HepG2 (cell line): ENCODE results near the gene SPATA25. TPM values are rescaled to one million over a fixed set of nuclear protein-coding genes. Genes with fewer than 3 reads are reported as not detected.

ENCODE experiments used
- BRCA1 ChIP-seq: sonication (generic); formaldehyde crosslinking; IDR thresholded peaks from 2 replicates; pipeline ENCODE4 v1.4.0; 2020; ENCODE audit warnings: missing genetic modification reagents
- ELF3 ChIP-seq: IDR thresholded peaks from 2 replicates; pipeline ENCODE4 v1.6.1; 2016; ENCODE audit warnings: missing genetic modification reagents, missing compliant biosample characterization
- FOXC1 ChIP-seq: sonication (generic); formaldehyde crosslinking; IDR thresholded peaks from 2 replicates; pipeline ENCODE4 v1.8.0; 2022; ENCODE audit warnings: mild to moderate bottlenecking, missing genetic modification reagents, borderline replicate concordance
- HOXA9 ChIP-seq: sonication (generic); formaldehyde crosslinking; IDR thresholded peaks from 2 replicates; pipeline ENCODE4 v1.8.1; 2022; ENCODE audit warnings: missing genetic modification reagents, mild to moderate bottlenecking, moderate library complexity, borderline replicate concordance
- KDM2A ChIP-seq: sonication (generic); formaldehyde crosslinking; IDR thresholded peaks from 2 replicates; pipeline ENCODE4 v1.4.0; 2020; ENCODE audit warnings: low read depth, missing genetic modification reagents, borderline replicate concordance
- KDM5B ChIP-seq: sonication (generic); formaldehyde crosslinking; IDR thresholded peaks from 2 replicates; pipeline ENCODE4 v1.4.0; 2020; ENCODE audit warnings: missing genetic modification reagents, mild to moderate bottlenecking, borderline replicate concordance
- MXD3 ChIP-seq: IDR thresholded peaks from 2 replicates; pipeline ENCODE4 v1.6.1; 2016; ENCODE audit warnings: mild to moderate bottlenecking, missing biosample characterization, missing genetic modification reagents
- NFIC ChIP-seq: IDR thresholded peaks from 2 replicates; pipeline ENCODE4 v1.6.1; 2012; ENCODE audit warnings: mild to moderate bottlenecking, low read length, inconsistent platforms
- ONECUT2 ChIP-seq: sonication (generic); formaldehyde crosslinking; IDR thresholded peaks from 2 replicates; pipeline ENCODE4 v1.4.0; 2020; ENCODE audit warnings: missing genetic modification reagents
- POLR2AphosphoS5 ChIP-seq: IDR thresholded peaks from 2 replicates; pipeline ENCODE4 v1.6.1; 2012; ENCODE audit warnings: low read depth, low read length
- RBAK ChIP-seq: sonication (generic); formaldehyde crosslinking; IDR thresholded peaks from 2 replicates; pipeline ENCODE4 v1.5.1; 2020; ENCODE audit warnings: mild to moderate bottlenecking, missing genetic modification reagents
- RBM22 ChIP-seq: fragments of 200-400 bp; formaldehyde crosslinking; optimal IDR thresholded peaks from 2 replicates; pipeline ENCODE3; 2017; ENCODE audit warnings: mild to moderate bottlenecking, low read length, moderate library complexity
- RBM39 ChIP-seq: fragments of 200-400 bp; formaldehyde crosslinking; IDR thresholded peaks from one replicate; pipeline ENCODE4 v1.6.1; 2018; ENCODE audit warnings: antibody characterized with exemption, mild to moderate bottlenecking, low read depth, low read length; ENCODE audit not compliant: poor library complexity, severe bottlenecking
- REXO4 ChIP-seq: sonication (generic); formaldehyde crosslinking; IDR thresholded peaks from 2 replicates; pipeline ENCODE4 v1.8.0; 2022; ENCODE audit warnings: missing genetic modification reagents, mild to moderate bottlenecking, borderline replicate concordance
- SMARCE1 ChIP-seq: fragments of 450-650 bp; IDR thresholded peaks from 2 replicates; pipeline ENCODE4 v1.6.1; 2017; ENCODE audit warnings: borderline replicate concordance
- SNRNP70 ChIP-seq: fragments of 200-400 bp; formaldehyde crosslinking; IDR thresholded peaks from 2 replicates; pipeline ENCODE4 v1.6.1; 2017; ENCODE audit warnings: mild to moderate bottlenecking, low read depth, low read length, moderate library complexity
- TCF12 ChIP-seq, 2 experiments: fragments of 450-650 bp in 1 of 2; sonication (generic) in 1 of 2; formaldehyde crosslinking in 1 of 2; IDR thresholded peaks; 2 replicates each; pipeline versions ENCODE4 v1.6.1 to v1.8.0; 2017 to 2022; ENCODE audit warnings: antibody characterized with exemption in 1 of 2, mild to moderate bottlenecking in 1 of 2, missing genetic modification reagents in 1 of 2, moderate library complexity in 1 of 2
- ZFP62 ChIP-seq: sonication (generic); formaldehyde crosslinking; IDR thresholded peaks from 2 replicates; pipeline ENCODE4 v1.4.0; 2020; ENCODE audit warnings: missing genetic modification reagents
- ZNF275 ChIP-seq: sonication (generic); formaldehyde crosslinking; IDR thresholded peaks from 2 replicates; pipeline ENCODE4 v1.8.0; 2022; ENCODE audit warnings: missing genetic modification reagents, mild to moderate bottlenecking, inconsistent platforms, borderline replicate concordance
- ZNF788 ChIP-seq: sonication (generic); formaldehyde crosslinking; IDR thresholded peaks from 2 replicates; pipeline ENCODE4 v1.5.0; 2020; ENCODE audit warnings: mild to moderate bottlenecking, missing genetic modification reagents, borderline replicate concordance
- ZSCAN30 ChIP-seq: sonication (generic); formaldehyde crosslinking; IDR thresholded peaks from 2 replicates; pipeline ENCODE4 v1.5.0; 2020; ENCODE audit warnings: mild to moderate bottlenecking, missing genetic modification reagents
- polyA plus RNA-seq, 8 experiments: library from polyadenylated mRNA; depleted of rRNA in 3 of 8; stranded (reverse) in 7 of 8; unstranded in 1 of 8; fragments of >200 nt; fragmentation: Illumina TruSeq in 4 of 8; extraction: Trizol in 4 of 8; gene quantifications; 2 replicates each; pipeline versions ENCODE4 v1.2.1 to v1.2.3, GENCODE V29; 2011 to 2016; ENCODE audit warnings: low read depth in 4 of 8, missing spikeins in 1 of 8, mixed read lengths in 1 of 8; ENCODE audit not compliant: insufficient read depth in 1 of 8
- total RNA-seq, 5 experiments: library from RNA; depleted of rRNA; stranded (reverse); fragments of >200 nt; fragmentation: Illumina TruSeq; extraction: Trizol; gene quantifications; 2 replicates each; pipeline ENCODE4 v1.2.3, GENCODE V29; 2016; ENCODE audit warnings: low read depth in 1 of 5
- TF ChIP-seq, protein P1 (sequence below): sonication (generic); formaldehyde crosslinking; IDR thresholded peaks from 2 replicates; pipeline ENCODE4 v1.5.0; 2020; ENCODE audit warnings: mild to moderate bottlenecking, missing genetic modification reagents
- TF ChIP-seq, protein P2 (sequence below): sonication (generic); formaldehyde crosslinking; conservative IDR thresholded peaks from 2 replicates; pipeline ENCODE4 v1.8.0; 2022; ENCODE audit warnings: low read depth, missing genetic modification reagents

The SPATA25 gene
- total and polyA plus RNA-seq, 2 of the 13 experiments (the other 11 are each of a cell fraction or from before 2014, with no cell fraction given), result 4.8 to 7.6 TPM

GRCh38 chr20:45890985-45891983, 3.9 kb upstream of the SPATA25 start, which contains the start of the genes CTSA and NEURL2 (continued):
- TF ChIP-seq NFIC, result peak; percentile 99
- peak; percentile 93 for TF ChIP-seq ONECUT2 (CRISPR knock-in tag)
- TF ChIP-seq ZFP62 (CRISPR knock-in tag), result no peak; the same call in 1 of the 2 replicates
- peak; percentile 87 for TF ChIP-seq RBAK (CRISPR knock-in tag)
- TF ChIP-seq FOXC1 (CRISPR knock-in tag), result peak; percentile 97
- TF ChIP-seq RBM39, result peak; percentile 91
- peak; percentile 96; the same call in 1 of the 2 replicates for TF ChIP-seq KDM5B (CRISPR knock-in tag)
- no peak for TF ChIP-seq SMARCE1
- peak; percentile 98 for TF ChIP-seq HOXA9
- TF ChIP-seq POLR2AphosphoS5, result peak; percentile 95
- TF ChIP-seq ZSCAN30 (CRISPR knock-in tag), result peak; percentile 99
- TF ChIP-seq KDM2A (CRISPR knock-in tag), result peak; percentile 100
- peak; percentile 94 for TF ChIP-seq ELF3 (CRISPR knock-in tag)
- TF ChIP-seq ZNF275 (CRISPR knock-in tag), result peak; percentile 99; the same call in 1 of the 2 replicates
- TF ChIP-seq REXO4 (CRISPR knock-in tag), result peak; percentile 52; the same call in 1 of the 2 replicates
- TF ChIP-seq RBM22, result peak; percentile 90
- peak; percentile 98 for TF ChIP-seq MXD3 (CRISPR knock-in tag)
- peak; percentile 97; the same call in 1 of the 2 replicates for TF ChIP-seq BRCA1 (CRISPR knock-in tag)
- TF ChIP-seq ZNF788 (CRISPR knock-in tag), result peak; percentile 100
- TF ChIP-seq, protein P1, sequence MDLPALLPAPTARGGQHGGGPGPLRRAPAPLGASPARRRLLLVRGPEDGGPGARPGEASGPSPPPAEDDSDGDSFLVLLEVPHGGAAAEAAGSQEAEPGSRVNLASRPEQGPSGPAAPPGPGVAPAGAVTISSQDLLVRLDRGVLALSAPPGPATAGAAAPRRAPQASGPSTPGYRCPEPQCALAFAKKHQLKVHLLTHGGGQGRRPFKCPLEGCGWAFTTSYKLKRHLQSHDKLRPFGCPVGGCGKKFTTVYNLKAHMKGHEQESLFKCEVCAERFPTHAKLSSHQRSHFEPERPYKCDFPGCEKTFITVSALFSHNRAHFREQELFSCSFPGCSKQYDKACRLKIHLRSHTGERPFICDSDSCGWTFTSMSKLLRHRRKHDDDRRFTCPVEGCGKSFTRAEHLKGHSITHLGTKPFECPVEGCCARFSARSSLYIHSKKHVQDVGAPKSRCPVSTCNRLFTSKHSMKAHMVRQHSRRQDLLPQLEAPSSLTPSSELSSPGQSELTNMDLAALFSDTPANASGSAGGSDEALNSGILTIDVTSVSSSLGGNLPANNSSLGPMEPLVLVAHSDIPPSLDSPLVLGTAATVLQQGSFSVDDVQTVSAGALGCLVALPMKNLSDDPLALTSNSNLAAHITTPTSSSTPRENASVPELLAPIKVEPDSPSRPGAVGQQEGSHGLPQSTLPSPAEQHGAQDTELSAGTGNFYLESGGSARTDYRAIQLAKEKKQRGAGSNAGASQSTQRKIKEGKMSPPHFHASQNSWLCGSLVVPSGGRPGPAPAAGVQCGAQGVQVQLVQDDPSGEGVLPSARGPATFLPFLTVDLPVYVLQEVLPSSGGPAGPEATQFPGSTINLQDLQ (CRISPR knock-in tag), result peak; percentile 97
- no peak for TF ChIP-seq TCF12 (IDR thresholded peaks at IDR 0.05)
- TF ChIP-seq TCF12 (CRISPR knock-in tag; IDR thresholded peaks at IDR 0.05), result peak; percentile 98
- TF ChIP-seq SNRNP70, result no peak
- TF ChIP-seq, protein P2, sequence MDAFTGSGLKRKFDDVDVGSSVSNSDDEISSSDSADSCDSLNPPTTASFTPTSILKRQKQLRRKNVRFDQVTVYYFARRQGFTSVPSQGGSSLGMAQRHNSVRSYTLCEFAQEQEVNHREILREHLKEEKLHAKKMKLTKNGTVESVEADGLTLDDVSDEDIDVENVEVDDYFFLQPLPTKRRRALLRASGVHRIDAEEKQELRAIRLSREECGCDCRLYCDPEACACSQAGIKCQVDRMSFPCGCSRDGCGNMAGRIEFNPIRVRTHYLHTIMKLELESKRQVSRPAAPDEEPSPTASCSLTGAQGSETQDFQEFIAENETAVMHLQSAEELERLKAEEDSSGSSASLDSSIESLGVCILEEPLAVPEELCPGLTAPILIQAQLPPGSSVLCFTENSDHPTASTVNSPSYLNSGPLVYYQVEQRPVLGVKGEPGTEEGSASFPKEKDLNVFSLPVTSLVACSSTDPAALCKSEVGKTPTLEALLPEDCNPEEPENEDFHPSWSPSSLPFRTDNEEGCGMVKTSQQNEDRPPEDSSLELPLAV (CRISPR knock-in tag), result peak; percentile 94; the same call in 1 of the 2 replicates
